Osteocyte (in vitro differentiated cells): ENCODE measurements around the gene TRDN. TPM values are rescaled to one million over a fixed set of nuclear protein-coding genes. Genes with fewer than 3 reads are reported as not detected.
"Not testable (repeated sequence)": the region's sequence is repeated elsewhere in the genome, so short reads cannot be mapped to it uniquely, and the experiment has no call there.

Experiments
- DNase-seq: peaks from one replicate; pipeline ENCODE4 v3.0.0; 2021; ENCODE audit warnings: mixed read lengths; ENCODE audit not compliant: unreplicated experiment; ENCODE audit errors: extremely low spot score
- H3K27ac Mint-ChIP-seq: one replicate; pipeline ENCODE4 v1.8.0; 2021; ENCODE audit warnings: mild to moderate bottlenecking, mixed read lengths; ENCODE audit not compliant: unreplicated experiment
- H3K27me3 Mint-ChIP-seq: one replicate; pipeline ENCODE4 v1.8.0; 2021; ENCODE audit warnings: mixed read lengths; ENCODE audit not compliant: unreplicated experiment
- H3K36me3 Mint-ChIP-seq: one replicate; pipeline ENCODE4 v1.8.0; 2021; ENCODE audit warnings: mixed read lengths; ENCODE audit not compliant: unreplicated experiment
- H3K4me1 Mint-ChIP-seq: one replicate; pipeline ENCODE4 v1.8.0; 2021; ENCODE audit warnings: mixed read lengths; ENCODE audit not compliant: unreplicated experiment
- H3K4me3 Mint-ChIP-seq: one replicate; pipeline ENCODE4 v1.8.0; 2021; ENCODE audit warnings: mild to moderate bottlenecking, moderate library complexity, mixed read lengths; ENCODE audit not compliant: unreplicated experiment
- H3K9me3 Mint-ChIP-seq: one replicate; pipeline ENCODE4 v1.8.0; 2021; ENCODE audit warnings: mixed read lengths; ENCODE audit not compliant: unreplicated experiment
- total RNA-seq: library from RNA; stranded (reverse); gene quantifications from 2 replicates; pipeline ENCODE4 v1.2.1, GENCODE V29; 2021
- TF ChIP-seq, protein P1 (sequence below): fragments of 200-600 bp; sonication (generic); IDR thresholded peaks from 2 replicates; pipeline ENCODE4 v1.5.0; 2021; ENCODE audit warnings: antibody characterized with exemption, mild to moderate bottlenecking, moderate library complexity

The TRDN gene
- total RNA-seq, 1 donor from 2014 or later: not detected

DNA sequence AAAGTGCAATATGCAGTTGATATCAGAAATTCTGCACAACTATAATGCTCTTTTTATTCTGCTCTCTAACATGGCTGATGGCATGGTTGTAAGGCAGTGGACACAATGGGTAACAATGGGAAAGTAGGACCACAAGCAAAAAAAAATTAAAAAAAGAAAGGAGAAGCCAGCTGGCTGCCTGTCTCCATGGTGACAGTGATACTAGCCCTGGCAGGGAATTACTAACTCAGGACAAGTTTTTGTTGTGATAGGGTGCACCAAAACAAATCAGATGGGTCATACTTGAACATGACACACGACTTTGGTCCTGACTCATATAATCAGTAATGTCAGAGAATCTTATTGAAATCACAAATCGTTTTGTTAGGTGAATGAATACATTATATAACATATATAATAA is 169.4 kb downstream of the TRDN start:
- H3K4me1 Mint-ChIP-seq: no peaks in the 10 kb centered on the region
- no peak for DNase-seq
- H3K9me3 Mint-ChIP-seq: peaks cover 3% of the 10 kb centered on the region
- TF ChIP-seq, protein P1, sequence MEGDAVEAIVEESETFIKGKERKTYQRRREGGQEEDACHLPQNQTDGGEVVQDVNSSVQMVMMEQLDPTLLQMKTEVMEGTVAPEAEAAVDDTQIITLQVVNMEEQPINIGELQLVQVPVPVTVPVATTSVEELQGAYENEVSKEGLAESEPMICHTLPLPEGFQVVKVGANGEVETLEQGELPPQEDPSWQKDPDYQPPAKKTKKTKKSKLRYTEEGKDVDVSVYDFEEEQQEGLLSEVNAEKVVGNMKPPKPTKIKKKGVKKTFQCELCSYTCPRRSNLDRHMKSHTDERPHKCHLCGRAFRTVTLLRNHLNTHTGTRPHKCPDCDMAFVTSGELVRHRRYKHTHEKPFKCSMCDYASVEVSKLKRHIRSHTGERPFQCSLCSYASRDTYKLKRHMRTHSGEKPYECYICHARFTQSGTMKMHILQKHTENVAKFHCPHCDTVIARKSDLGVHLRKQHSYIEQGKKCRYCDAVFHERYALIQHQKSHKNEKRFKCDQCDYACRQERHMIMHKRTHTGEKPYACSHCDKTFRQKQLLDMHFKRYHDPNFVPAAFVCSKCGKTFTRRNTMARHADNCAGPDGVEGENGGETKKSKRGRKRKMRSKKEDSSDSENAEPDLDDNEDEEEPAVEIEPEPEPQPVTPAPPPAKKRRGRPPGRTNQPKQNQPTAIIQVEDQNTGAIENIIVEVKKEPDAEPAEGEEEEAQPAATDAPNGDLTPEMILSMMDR: no peak
- H3K36me3 Mint-ChIP-seq: no peaks in the 10 kb centered on the region
- H3K4me3 Mint-ChIP-seq: no peak overlapping the region
- no peak overlapping the region for H3K27ac Mint-ChIP-seq
- H3K27me3 Mint-ChIP-seq: peaks cover 14% of the 10 kb centered on the region

DNA sequence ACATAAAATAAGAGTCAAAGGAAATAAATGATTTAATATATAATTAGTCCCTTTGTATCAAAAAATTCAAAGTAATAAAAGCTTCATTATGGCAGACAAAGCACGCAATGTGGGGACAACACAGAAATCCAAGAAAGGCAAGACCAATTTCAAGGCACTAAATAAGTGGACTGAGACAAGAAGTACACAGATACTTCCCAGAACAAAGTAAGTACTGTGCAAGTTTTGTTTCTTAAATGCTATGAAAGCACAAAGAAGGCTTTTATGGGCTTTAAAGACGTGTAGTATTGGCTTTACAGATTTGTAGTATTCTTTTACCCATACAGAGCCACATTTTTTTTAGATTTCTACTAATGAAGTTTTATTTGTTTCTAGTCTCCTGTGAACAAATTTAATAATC is 174.6 kb downstream of the TRDN start:
- DNase-seq: no peak
- peaks cover 9% of the 10 kb centered on the region for H3K27me3 Mint-ChIP-seq
- H3K4me3 Mint-ChIP-seq: no peak overlapping the region
- no peaks in the 10 kb centered on the region for H3K4me1 Mint-ChIP-seq
- TF ChIP-seq, protein P1: no peak
- no peak overlapping the region for H3K27ac Mint-ChIP-seq
- H3K9me3 Mint-ChIP-seq: no peaks in the 10 kb centered on the region
- no peaks in the 10 kb centered on the region for H3K36me3 Mint-ChIP-seq

DNA sequence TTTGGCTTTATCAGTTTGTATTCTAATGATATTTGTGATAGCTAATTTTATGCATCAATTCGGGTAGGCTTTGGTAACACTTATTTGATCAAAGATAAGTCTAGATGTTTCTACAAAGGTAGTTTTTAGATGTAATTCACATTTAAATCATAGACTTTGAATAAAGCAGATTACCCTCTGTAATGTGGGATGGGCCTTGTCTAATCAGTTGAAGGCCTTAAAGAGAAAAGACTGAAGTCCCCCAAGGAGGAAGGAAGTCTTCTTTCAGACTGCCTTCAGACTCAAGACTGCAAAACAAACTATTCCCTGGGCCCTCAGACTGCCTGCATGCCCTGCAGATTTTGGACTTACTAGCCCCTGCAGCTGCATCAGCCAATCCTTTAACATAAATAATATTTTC is 178.5 kb downstream of the TRDN start:
- H3K4me1 Mint-ChIP-seq: no peaks in the 10 kb centered on the region
- H3K27ac Mint-ChIP-seq: no peak overlapping the region
- peaks cover 9% of the 10 kb centered on the region for H3K27me3 Mint-ChIP-seq
- no peak for DNase-seq
- no peaks in the 10 kb centered on the region for H3K9me3 Mint-ChIP-seq
- no peak overlapping the region for H3K4me3 Mint-ChIP-seq
- TF ChIP-seq, protein P1: no peak
- no peaks in the 10 kb centered on the region for H3K36me3 Mint-ChIP-seq

DNA sequence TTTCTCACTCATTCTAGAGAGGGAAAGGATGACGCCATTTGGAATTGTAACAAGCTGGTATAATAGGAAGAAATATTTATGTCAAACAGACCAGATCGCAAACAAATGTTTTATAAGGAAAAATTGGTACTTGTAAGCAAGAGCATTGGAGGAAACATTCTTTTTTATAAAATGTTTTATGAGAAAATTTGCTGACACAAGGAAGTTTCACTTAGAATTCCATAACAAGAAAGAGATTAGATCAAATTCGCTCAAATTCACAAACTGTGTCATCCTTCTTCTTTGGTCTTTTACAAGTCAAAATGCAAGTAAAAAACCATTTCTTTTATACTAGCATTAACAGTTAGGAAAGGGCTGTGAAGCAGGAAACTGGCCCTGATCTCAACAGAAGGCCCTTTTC is 179.9 kb downstream of the TRDN start:
- Mint-ChIP-seq H3K9me3 (peaks cover 9% of the 10 kb centered on the region), H3K27ac (no peak overlapping the region), H3K36me3 (no peaks in the 10 kb centered on the region), H3K4me1 (no peaks in the 10 kb centered on the region), H3K27me3 (peaks cover 9% of the 10 kb centered on the region), H3K4me3 (no peak overlapping the region)
- no peak for DNase-seq
- TF ChIP-seq, protein P1: no peak

DNA sequence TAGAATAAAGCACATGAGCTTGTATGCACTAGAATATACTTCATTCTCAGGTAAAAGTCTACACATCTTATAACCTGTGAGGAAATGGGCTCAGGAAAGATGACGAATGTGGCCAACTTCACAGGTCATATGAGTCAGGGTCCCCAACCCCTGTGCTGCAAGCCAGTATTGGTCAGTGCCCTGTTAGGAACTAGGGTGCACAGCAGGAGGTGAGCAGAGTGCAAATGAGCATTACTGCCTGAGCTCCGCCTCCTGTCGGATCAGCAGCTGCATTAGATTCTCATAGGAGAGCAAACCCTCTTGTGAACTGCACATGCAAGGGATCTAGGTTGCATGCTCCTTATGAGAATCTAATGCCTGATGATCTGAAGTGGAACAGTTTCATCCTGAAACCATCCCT is 182.3 kb downstream of the TRDN start:
- peaks cover 4% of the 10 kb centered on the region for H3K27me3 Mint-ChIP-seq
- H3K4me3 Mint-ChIP-seq: no peak overlapping the region
- no peaks in the 10 kb centered on the region for H3K4me1 Mint-ChIP-seq
- H3K36me3 Mint-ChIP-seq: no peaks in the 10 kb centered on the region
- no peak overlapping the region for H3K27ac Mint-ChIP-seq
- H3K9me3 Mint-ChIP-seq: peaks cover 9% of the 10 kb centered on the region
- TF ChIP-seq, protein P1: no peak
- no peak for DNase-seq

DNA sequence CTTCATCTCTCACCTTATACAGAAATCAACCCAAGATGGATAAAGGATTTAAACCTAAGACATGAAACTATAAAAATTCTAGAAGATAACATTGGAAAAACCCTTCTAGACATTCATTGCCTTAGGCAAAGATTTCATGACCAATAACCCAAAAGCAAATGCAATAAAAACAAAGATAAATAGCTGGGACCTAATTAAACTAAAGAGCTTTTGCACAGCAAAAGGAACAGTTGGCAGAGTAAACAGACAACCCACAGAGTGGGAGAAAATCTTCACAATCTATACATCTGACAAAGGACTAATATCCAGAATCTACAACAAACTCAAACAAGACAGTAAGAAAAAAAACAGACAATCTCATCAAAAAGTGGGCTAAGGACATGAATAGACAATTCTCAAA is 183.7 kb downstream of the TRDN start:
- H3K27me3 Mint-ChIP-seq, H3K4me1 Mint-ChIP-seq, H3K9me3 Mint-ChIP-seq, H3K27ac Mint-ChIP-seq, H3K4me3 Mint-ChIP-seq, H3K36me3 Mint-ChIP-seq, DNase-seq: not testable (repeated sequence)
